ENCODE results near the gene MINDY4.

DNA sequence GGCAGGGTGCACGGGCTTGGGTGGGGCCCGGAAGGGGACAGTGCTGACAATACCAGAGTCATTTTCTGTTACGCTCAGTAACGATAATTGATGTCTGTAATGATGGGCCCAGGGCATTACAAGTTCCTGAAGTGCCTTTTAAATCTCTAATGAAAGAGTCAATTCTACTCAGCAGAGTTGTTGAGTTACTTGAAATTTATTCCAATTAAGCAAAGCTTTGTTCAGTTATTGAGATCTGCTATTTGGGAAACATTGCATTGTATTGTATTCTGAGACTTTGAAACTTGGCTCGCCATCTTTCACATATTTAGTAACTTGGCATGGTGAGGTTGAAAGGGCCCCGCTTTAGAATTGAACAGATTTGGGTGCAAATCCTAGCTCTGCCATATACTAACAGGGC is 34.7 kb downstream of the MINDY4 start:
- TF ChIP-seq, protein P1, sequence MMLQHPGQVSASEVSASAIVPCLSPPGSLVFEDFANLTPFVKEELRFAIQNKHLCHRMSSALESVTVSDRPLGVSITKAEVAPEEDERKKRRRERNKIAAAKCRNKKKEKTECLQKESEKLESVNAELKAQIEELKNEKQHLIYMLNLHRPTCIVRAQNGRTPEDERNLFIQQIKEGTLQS (CRISPR knock-in tag; conservative IDR thresholded peaks at IDR 0.05) = no peak
- TF ChIP-seq PRDM15 (CRISPR knock-in tag; IDR thresholded peaks at IDR 0.05) = no peak
- TF ChIP-seq NR2C2 (CRISPR knock-in tag; IDR thresholded peaks at IDR 0.05) = no peak
- TF ChIP-seq, protein P2, sequence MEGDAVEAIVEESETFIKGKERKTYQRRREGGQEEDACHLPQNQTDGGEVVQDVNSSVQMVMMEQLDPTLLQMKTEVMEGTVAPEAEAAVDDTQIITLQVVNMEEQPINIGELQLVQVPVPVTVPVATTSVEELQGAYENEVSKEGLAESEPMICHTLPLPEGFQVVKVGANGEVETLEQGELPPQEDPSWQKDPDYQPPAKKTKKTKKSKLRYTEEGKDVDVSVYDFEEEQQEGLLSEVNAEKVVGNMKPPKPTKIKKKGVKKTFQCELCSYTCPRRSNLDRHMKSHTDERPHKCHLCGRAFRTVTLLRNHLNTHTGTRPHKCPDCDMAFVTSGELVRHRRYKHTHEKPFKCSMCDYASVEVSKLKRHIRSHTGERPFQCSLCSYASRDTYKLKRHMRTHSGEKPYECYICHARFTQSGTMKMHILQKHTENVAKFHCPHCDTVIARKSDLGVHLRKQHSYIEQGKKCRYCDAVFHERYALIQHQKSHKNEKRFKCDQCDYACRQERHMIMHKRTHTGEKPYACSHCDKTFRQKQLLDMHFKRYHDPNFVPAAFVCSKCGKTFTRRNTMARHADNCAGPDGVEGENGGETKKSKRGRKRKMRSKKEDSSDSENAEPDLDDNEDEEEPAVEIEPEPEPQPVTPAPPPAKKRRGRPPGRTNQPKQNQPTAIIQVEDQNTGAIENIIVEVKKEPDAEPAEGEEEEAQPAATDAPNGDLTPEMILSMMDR (IDR thresholded peaks at IDR 0.05) = no peak
- no peak for TF ChIP-seq TEAD4 (CRISPR knock-in tag; IDR thresholded peaks at IDR 0.05)
- TF ChIP-seq, protein P3, sequence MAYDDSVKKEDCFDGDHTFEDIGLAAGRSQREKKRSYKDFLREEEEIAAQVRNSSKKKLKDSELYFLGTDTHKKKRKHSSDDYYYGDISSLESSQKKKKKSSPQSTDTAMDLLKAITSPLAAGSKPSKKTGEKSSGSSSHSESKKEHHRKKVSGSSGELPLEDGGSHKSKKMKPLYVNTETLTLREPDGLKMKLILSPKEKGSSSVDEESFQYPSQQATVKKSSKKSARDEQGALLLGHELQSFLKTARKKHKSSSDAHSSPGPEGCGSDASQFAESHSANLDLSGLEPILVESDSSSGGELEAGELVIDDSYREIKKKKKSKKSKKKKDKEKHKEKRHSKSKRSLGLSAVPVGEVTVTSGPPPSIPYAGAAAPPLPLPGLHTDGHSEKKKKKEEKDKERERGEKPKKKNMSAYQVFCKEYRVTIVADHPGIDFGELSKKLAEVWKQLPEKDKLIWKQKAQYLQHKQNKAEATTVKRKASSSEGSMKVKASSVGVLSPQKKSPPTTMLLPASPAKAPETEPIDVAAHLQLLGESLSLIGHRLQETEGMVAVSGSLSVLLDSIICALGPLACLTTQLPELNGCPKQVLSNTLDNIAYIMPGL (CRISPR knock-in tag; IDR thresholded peaks at IDR 0.05) = no peak
- no peak for TF ChIP-seq ZNF281 (CRISPR knock-in tag; IDR thresholded peaks at IDR 0.05)
- TF ChIP-seq NR3C1 (CRISPR knock-in tag; conservative IDR thresholded peaks at IDR 0.05; ENCODE audit: low read depth) = no peak

All from WTC11 (cell line).